ENCODE measurements around the gene CCL25.

GRCh38 chr19:8023371-8023770 lies 29.2 kb upstream of the CCL25 start:
- no peak for TF ChIP-seq CTCF (IDR thresholded peaks at IDR 0.05; ENCODE audit: low read depth, low read length)
- no peak for TF ChIP-seq MAX (IDR thresholded peaks at IDR 0.05; ENCODE audit: low read depth, low read length)
